Gastrocnemius medialis (tissue), 4 donors: ENCODE data around the gene TRIM47.

Experiments used
- POLR2A ChIP-seq, 2 donors: fragments of 450-650 bp; IDR thresholded peaks; one replicate each; pipeline ENCODE4 v1.6.1; 2017; ENCODE audit warnings: antibody characterized with exemption in 2 of 2, mild to moderate bottlenecking in 2 of 2, moderate library complexity in 2 of 2
- TF ChIP-seq, protein P1 (sequence below), 5 experiments: fragments of 450-650 bp in 3 of 5; fragments of 200-600 bp in 2 of 5; sonication (generic) in 2 of 5; IDR thresholded peaks in 4 of 5; conservative IDR thresholded peaks in 1 of 5; 1 replicate in 4 of 5; 2 replicates in 1 of 5; pipeline ENCODE4 v1.5.1; 2016 to 2019; ENCODE audit warnings: antibody characterized with exemption in 5 of 5, mild to moderate bottlenecking in 3 of 5, moderate library complexity in 3 of 5

DNA sequence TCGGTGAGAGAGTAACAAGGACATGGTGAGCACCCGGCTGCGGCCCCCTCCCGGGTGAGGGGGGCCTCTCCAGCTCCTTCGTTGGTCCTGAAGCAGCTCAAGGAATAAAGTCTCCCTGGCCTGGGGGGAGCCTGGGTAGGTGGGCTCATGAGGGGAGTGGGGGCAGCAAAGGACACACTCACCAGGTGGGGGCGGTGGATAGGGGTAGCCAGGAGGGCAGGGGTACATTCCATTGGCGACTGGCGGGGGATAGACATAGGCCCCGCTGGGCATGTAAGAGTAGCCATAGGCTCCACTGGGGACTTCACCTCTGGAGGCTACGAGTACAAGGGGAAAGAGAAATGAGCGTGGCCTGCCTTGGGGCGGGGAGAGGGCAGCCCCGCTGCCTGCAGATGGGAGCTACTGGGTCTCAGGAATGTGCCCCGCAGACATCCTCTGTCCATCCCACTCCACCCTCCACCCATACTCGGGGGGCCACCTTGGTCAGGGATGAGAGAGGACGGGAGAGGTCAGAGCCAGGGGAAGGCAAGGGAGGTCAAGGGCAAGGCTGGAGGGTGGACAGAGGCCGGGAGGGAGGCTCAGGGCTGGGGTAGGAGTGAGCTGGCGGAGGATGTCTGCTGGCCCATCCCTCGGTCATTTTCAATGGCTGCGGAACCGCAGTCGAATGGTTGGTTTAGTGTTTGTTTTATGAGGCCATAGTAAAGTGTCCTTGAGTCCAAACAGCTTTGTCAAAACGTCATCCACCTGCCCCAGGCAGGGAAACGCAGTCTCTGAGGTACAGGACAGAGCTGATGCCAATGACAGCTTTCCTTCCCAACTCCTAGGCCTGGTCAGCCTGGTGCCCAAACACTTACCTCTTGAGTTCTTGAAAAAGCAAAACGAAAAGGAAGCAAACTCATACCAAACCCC is 30.5 kb downstream of the TRIM47 start:
- TF ChIP-seq POLR2A (IDR thresholded peaks at IDR 0.05) = no peak
- TF ChIP-seq, protein P1, sequence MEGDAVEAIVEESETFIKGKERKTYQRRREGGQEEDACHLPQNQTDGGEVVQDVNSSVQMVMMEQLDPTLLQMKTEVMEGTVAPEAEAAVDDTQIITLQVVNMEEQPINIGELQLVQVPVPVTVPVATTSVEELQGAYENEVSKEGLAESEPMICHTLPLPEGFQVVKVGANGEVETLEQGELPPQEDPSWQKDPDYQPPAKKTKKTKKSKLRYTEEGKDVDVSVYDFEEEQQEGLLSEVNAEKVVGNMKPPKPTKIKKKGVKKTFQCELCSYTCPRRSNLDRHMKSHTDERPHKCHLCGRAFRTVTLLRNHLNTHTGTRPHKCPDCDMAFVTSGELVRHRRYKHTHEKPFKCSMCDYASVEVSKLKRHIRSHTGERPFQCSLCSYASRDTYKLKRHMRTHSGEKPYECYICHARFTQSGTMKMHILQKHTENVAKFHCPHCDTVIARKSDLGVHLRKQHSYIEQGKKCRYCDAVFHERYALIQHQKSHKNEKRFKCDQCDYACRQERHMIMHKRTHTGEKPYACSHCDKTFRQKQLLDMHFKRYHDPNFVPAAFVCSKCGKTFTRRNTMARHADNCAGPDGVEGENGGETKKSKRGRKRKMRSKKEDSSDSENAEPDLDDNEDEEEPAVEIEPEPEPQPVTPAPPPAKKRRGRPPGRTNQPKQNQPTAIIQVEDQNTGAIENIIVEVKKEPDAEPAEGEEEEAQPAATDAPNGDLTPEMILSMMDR (IDR thresholded peaks at IDR 0.05 in 4 of 5, conservative IDR thresholded peaks at IDR 0.05 in 1 of 5) = no peak
